HCT116 (cell line): ENCODE results near the gene CFAP54. TPM values are rescaled to one million over a fixed set of nuclear protein-coding genes. Genes with fewer than 3 reads are reported as not detected.

Experiments
- ATAC-seq: fragments of 200-7000 bp; cut with Tn5 transposase; 2 replicates; pipeline ENCODE4 v1.9.1; 2020; ENCODE audit warnings: mild to moderate bottlenecking, moderate library complexity
- BruUV-seq: library from RNA; stranded (reverse); fragments of 400-500 nt; replicated peaks from 2 replicates; lab custom pipeline; 2021; lab: Mats Ljungman, UMichigan
- CTCF ChIA-PET: fragments of 300-600 bp; sonication (Branson Sonifier 250); formaldehyde crosslinking; loops from one replicate; lab custom pipeline; 2021; ENCODE audit warnings: antibody characterized with exemption; lab: Charles Lee
- POLR2A ChIA-PET: fragments of 300-600, 350-600 bp; sonication (Branson Sonifier 250); formaldehyde crosslinking; loops from one replicate; lab custom pipeline; 2021; ENCODE audit warnings: antibody characterized with exemption; lab: Charles Lee
- RAD21 ChIA-PET, 2 experiments: fragments of 300-600 bp; sonication (Branson Sonifier 250); formaldehyde crosslinking; loops; one replicate each; lab custom pipeline; 2023; ENCODE audit warnings: low total read pairs in 2 of 2; ENCODE audit not compliant: uncharacterized antibody in 2 of 2, unreplicated experiment in 2 of 2, low non-redundant PET in 1 of 2; lab: Charles Lee
- DNase-seq: peaks from one replicate; pipeline ENCODE4 v3.0.0-alpha.2; 2010; ENCODE audit warnings: low read depth, low spot score
- H2AFZ ChIP-seq: fragments of 200-600 bp; shearing (Covaris generic), sonication (generic); 2 replicates; pipeline ENCODE4 v1.6.1; 2017; ENCODE audit warnings: low read depth, mixed run types, mixed read lengths, antibody characterized with exemption, low read length; ENCODE audit not compliant: poor library complexity, severe bottlenecking
- H3K27ac ChIP-seq: 2 replicates; pipeline ENCODE4 v1.5.1; 2012; ENCODE audit warnings: low read depth, low read length
- H3K27me3 ChIP-seq: fragments of 200-600 bp; sonication (generic); 2 replicates; pipeline ENCODE4 v1.6.1; 2016; ENCODE audit warnings: mixed run types, low read length, mixed read lengths; ENCODE audit not compliant: insufficient read depth
- H3K36me3 ChIP-seq, 2 experiments: fragments of 200-500 bp in 1 of 2; fragments of 200-600 bp in 1 of 2; sonication (Bioruptor generic) in 1 of 2; sonication (generic) in 1 of 2; 2 replicates each; pipeline versions ENCODE4 v1.5.1 to v1.6.1; 2014 to 2016; ENCODE audit warnings: low read length in 2 of 2, inconsistent platforms in 1 of 2, mixed read lengths in 1 of 2, mixed run types in 1 of 2; ENCODE audit not compliant: insufficient read depth in 2 of 2, control insufficient read depth in 1 of 2
- H3K4me1 ChIP-seq, 2 experiments: fragments of 200-600 bp in 1 of 2; sonication (generic) in 1 of 2; 2 replicates each; pipeline versions ENCODE4 v1.5.1 to v1.6.1; 2012 to 2017; ENCODE audit warnings: low read length in 2 of 2, inconsistent platforms in 1 of 2, mild to moderate bottlenecking in 1 of 2, mixed read lengths in 1 of 2, mixed run types in 1 of 2, moderate library complexity in 1 of 2; ENCODE audit not compliant: insufficient read depth in 2 of 2, control insufficient read depth in 1 of 2
- H3K4me2 ChIP-seq: fragments of 200-600 bp; sonication (generic); 2 replicates; pipeline ENCODE4 v1.6.1; 2017; ENCODE audit warnings: mixed run types, low read length, mixed read lengths
- H3K4me3 ChIP-seq, 2 experiments: fragments of 200-600 bp in 1 of 2; sonication (generic) in 1 of 2; replicated peaks in 1 of 2; 2 replicates each; pipeline ENCODE4 v1.5.1; 2011 to 2016; ENCODE audit warnings: low read length in 2 of 2, control low read depth in 1 of 2, low read depth in 1 of 2, mild to moderate bottlenecking in 1 of 2, mixed read lengths in 1 of 2, mixed run types in 1 of 2
- H3K79me2 ChIP-seq: fragments of 200-600 bp; sonication (generic); 2 replicates; pipeline ENCODE4 v1.6.1; 2017; ENCODE audit warnings: mild to moderate bottlenecking, mixed run types, low read length, moderate library complexity, mixed read lengths; ENCODE audit not compliant: insufficient read depth
- H3K9ac ChIP-seq: fragments of 200-600 bp; sonication (generic); 2 replicates; pipeline ENCODE4 v1.6.1; 2016; ENCODE audit warnings: low read length, mixed read lengths
- H3K9me2 ChIP-seq: fragments of 200-600 bp; sonication (generic), shearing (Covaris generic); 2 replicates; pipeline ENCODE4 v1.6.1; 2017; ENCODE audit warnings: mixed run types, mild to moderate bottlenecking, moderate library complexity; ENCODE audit not compliant: insufficient read depth
- H3K9me3 ChIP-seq, 2 experiments: fragments of 200-500 bp in 1 of 2; fragments of 200-600 bp in 1 of 2; sonication (Bioruptor generic) in 1 of 2; sonication (generic) in 1 of 2; 2 replicates each; pipeline ENCODE4 v1.6.1; 2014 to 2017; ENCODE audit warnings: low read length in 2 of 2, mixed read lengths in 2 of 2, inconsistent platforms in 1 of 2, low read depth in 1 of 2, mild to moderate bottlenecking in 1 of 2, mixed run types in 1 of 2, moderate library complexity in 1 of 2; ENCODE audit not compliant: control insufficient read depth in 1 of 2, insufficient read depth in 1 of 2
- H4K20me1 ChIP-seq: fragments of 200-600 bp; sonication (generic), shearing (Covaris generic); 2 replicates; pipeline ENCODE4 v1.6.1; 2017; ENCODE audit warnings: mixed run types, mild to moderate bottlenecking, moderate library complexity; ENCODE audit not compliant: insufficient read depth
- CBX3 ChIP-seq: IDR thresholded peaks from 2 replicates; pipeline ENCODE4 v1.6.1; 2012; ENCODE audit warnings: low read depth
- CEBPB ChIP-seq: IDR thresholded peaks from 2 replicates; pipeline ENCODE4 v1.6.1; 2012; ENCODE audit warnings: low read depth
- CTCF ChIP-seq, 3 experiments: fragments of 200-600 bp in 1 of 3; sonication (generic) in 1 of 3; IDR thresholded peaks in 2 of 3; conservative IDR thresholded peaks in 1 of 3; 2 replicates each; pipeline ENCODE4 v1.5.1; 2012 to 2017; ENCODE audit warnings: low read depth in 2 of 3, low read length in 2 of 3, antibody characterized with exemption in 1 of 3, borderline replicate concordance in 1 of 3, control low read depth in 1 of 3, mild to moderate bottlenecking in 1 of 3, mixed read lengths in 1 of 3, mixed run types in 1 of 3, moderate library complexity in 1 of 3; ENCODE audit not compliant: insufficient read depth in 1 of 3
- EGR1 ChIP-seq: IDR thresholded peaks from 2 replicates; pipeline ENCODE4 v1.6.1; 2012; ENCODE audit warnings: low read depth
- ELF1 ChIP-seq: IDR thresholded peaks from 2 replicates; pipeline ENCODE4 v1.6.1; 2012; ENCODE audit warnings: low read depth, borderline replicate concordance
- EZH2 ChIP-seq: fragments of 200-600 bp; sonication (generic); IDR thresholded peaks from 2 replicates; pipeline ENCODE4 v1.6.1; 2017; ENCODE audit warnings: antibody characterized with exemption, mixed run types
- POLR2A ChIP-seq: IDR thresholded peaks from 2 replicates; pipeline ENCODE4 v1.7.0; 2011; ENCODE audit warnings: borderline replicate concordance; ENCODE audit not compliant: insufficient read depth, insufficient read length; ENCODE audit errors: extremely low read depth
- SIN3A ChIP-seq: IDR thresholded peaks from 2 replicates; pipeline ENCODE4 v1.6.1; 2012; ENCODE audit warnings: low read depth
- SRF ChIP-seq: IDR thresholded peaks from 2 replicates; pipeline ENCODE4 v1.6.1; 2012; ENCODE audit warnings: low read depth
- TCF7L2 ChIP-seq: IDR thresholded peaks from 2 replicates; pipeline ENCODE4 v1.7.0; 2011; ENCODE audit warnings: borderline replicate concordance, inconsistent platforms; ENCODE audit not compliant: insufficient read depth, insufficient read length; ENCODE audit errors: extremely low read depth
- ZFX ChIP-seq: fragments of 450-650 bp; IDR thresholded peaks from 2 replicates; pipeline ENCODE4 v1.6.1; 2017
- intact Hi-C: fragments of 100-400 bp; cut with micrococcal nuclease; formaldehyde crosslinking; loops from 2 replicates; pipeline ENCODE4 v1.10.0; 2022
- total RNA-seq: library from RNA; stranded (reverse); gene quantifications from one replicate; pipeline ENCODE4 v1.2.1, GENCODE V29; 2021; ENCODE audit not compliant: unreplicated experiment
- TF ChIP-seq, protein P1 (sequence below): IDR thresholded peaks from 2 replicates; pipeline ENCODE4 v1.6.1; 2012

The CFAP54 gene
- total RNA-seq, 1 experiment from 2014 or later: 0.25 TPM

DNA sequence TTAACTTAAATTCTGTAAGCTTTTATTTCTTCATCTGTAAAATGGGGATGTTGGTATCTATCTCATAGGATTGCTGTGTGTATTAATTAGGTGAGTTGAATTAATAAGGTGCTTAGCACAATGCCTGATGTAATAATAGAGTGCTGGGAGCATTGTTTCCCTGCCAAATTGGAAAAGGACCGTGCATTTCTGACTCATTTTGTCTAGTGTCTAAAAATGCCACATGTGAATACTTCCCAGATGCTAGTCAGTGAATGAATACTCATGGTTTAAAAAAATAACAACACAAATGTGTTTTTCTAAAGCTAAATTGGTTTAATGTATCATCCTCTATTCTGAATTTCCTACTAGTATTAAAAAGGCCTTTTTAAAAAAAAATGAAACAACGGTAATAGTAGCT, 372.3 kb downstream of the CFAP54 start:
- POLR2A ChIA-PET: no interaction called here
- Histone ChIP-seq H3K9ac (no peak overlapping the region), H3K36me3 (no peaks in the 10 kb centered on the region), H4K20me1 (no peaks in the 10 kb centered on the region), H2AFZ (no peak overlapping the region)
- BruUV-seq: no TSS peak
- DNase-seq: no peak
- intact Hi-C loops: no loop called here
- no peak for TF ChIP-seq EZH2
- TF ChIP-seq, protein P1, sequence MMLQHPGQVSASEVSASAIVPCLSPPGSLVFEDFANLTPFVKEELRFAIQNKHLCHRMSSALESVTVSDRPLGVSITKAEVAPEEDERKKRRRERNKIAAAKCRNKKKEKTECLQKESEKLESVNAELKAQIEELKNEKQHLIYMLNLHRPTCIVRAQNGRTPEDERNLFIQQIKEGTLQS: no peak
- no peak for TF ChIP-seq ZFX
- TF ChIP-seq TCF7L2: no peak
- TF ChIP-seq POLR2A: no peak
- TF ChIP-seq SRF: no peak
- TF ChIP-seq ELF1: no peak
- no peak for TF ChIP-seq SIN3A
- no peak for TF ChIP-seq CEBPB
- no peak for TF ChIP-seq EGR1
- TF ChIP-seq CBX3: no peak
- no peak for TF ChIP-seq CTCF (IDR thresholded peaks at IDR 0.05 in 2 of 3, conservative IDR thresholded peaks at IDR 0.05 in 1 of 3; ENCODE audit: borderline replicate concordance in 1 of 3, insufficient read depth in 1 of 3, low read depth in 2 of 3, low read length in 2 of 3)
- TF ChIP-seq, all 23 proteins: peak for 0
- Histone ChIP-seq H3K9me2 (no peaks in the 10 kb centered on the region), H3K4me1 (no peaks in the 10 kb centered on the region), H3K4me2 (no peak overlapping the region), H3K9me3 (no peaks in the 10 kb centered on the region), H3K27me3 (peaks cover 44% of the 10 kb centered on the region), H3K27ac (no peak overlapping the region), H3K79me2 (no peaks in the 10 kb centered on the region), H3K4me3 (no peak overlapping the region)
- no peak for ATAC-seq
- ChIA-PET CTCF (no interaction called here), RAD21 (no interaction called here)
